Ovary (tissue), 3 donors: ENCODE data around the gene TTC21A.

Experiments
- CTCF ChIP-seq, 3 donors: fragments of 450-650 bp in 2 of 3; fragments of 200-600 bp in 1 of 3; IDR thresholded peaks; one replicate each; pipeline versions ENCODE4 v1.5.1 to v1.8.0; 2016 to 2022; ENCODE audit warnings: antibody characterized with exemption in 3 of 3, mild to moderate bottlenecking in 1 of 3
- EP300 ChIP-seq: sonication (generic); formaldehyde crosslinking; IDR thresholded peaks from one replicate; pipeline ENCODE4 v1.6.1; 2017; ENCODE audit warnings: antibody characterized with exemption
- donor health status: DM: no; HTN: no; CAD: no.

GRCh38 chr3:39108200-39108710 is 775 bp downstream of the TTC21A start:
- no peak for TF ChIP-seq CTCF (IDR thresholded peaks at IDR 0.05)
- no peak for TF ChIP-seq EP300
